Osteoblast (primary cell): ENCODE data around the gene BBX. TPM values are rescaled to one million over a fixed set of nuclear protein-coding genes. Genes with fewer than 3 reads are reported as not detected.

Experiments
- DNase-seq: peaks from one replicate; pipeline ENCODE4 v3.0.0; 2011; ENCODE audit warnings: low spot score, mixed read lengths; ENCODE audit not compliant: insufficient read length; ENCODE audit errors: missing footprints
- H2AFZ ChIP-seq: 2 replicates; pipeline ENCODE4 v1.6.0; 2011; ENCODE audit warnings: mild to moderate bottlenecking, low read length
- H3K27ac ChIP-seq: 2 replicates; pipeline ENCODE4 v1.5.1; 2011; ENCODE audit warnings: mild to moderate bottlenecking, low read depth, low read length, moderate library complexity
- H3K27me3 ChIP-seq: 2 replicates; pipeline ENCODE4 v1.6.0; 2012; ENCODE audit warnings: mild to moderate bottlenecking, control low read depth, inconsistent platforms, low read length, moderate library complexity; ENCODE audit not compliant: insufficient read depth
- H3K36me3 ChIP-seq: 2 replicates; pipeline ENCODE4 v1.5.1; 2011; ENCODE audit warnings: mild to moderate bottlenecking, low read length, control low read depth, moderate library complexity; ENCODE audit not compliant: insufficient read depth
- H3K4me1 ChIP-seq: 2 replicates; pipeline ENCODE4 v1.5.1; 2011; ENCODE audit warnings: mild to moderate bottlenecking, low read length, control low read depth, moderate library complexity; ENCODE audit not compliant: insufficient read depth
- H3K4me2 ChIP-seq: 2 replicates; pipeline ENCODE4 v1.6.0; 2011; ENCODE audit warnings: mild to moderate bottlenecking, low read length; ENCODE audit not compliant: insufficient read depth
- H3K4me3 ChIP-seq: fragments of 200-600 bp; sonication (generic); 3 replicates; pipeline ENCODE4 v1.5.1; 2012; ENCODE audit warnings: mild to moderate bottlenecking, low read length, inconsistent platforms; ENCODE audit not compliant: insufficient read depth
- H3K79me2 ChIP-seq: 2 replicates; pipeline ENCODE4 v1.6.0; 2012; ENCODE audit warnings: mild to moderate bottlenecking, low read length, control low read depth, inconsistent platforms; ENCODE audit not compliant: insufficient read depth
- H3K9me3 ChIP-seq: 2 replicates; pipeline ENCODE4 v1.5.1; 2011; ENCODE audit warnings: low read depth, low read length, control low read depth
- H4K20me1 ChIP-seq: 2 replicates; pipeline ENCODE4 v1.6.0; 2012; ENCODE audit warnings: mild to moderate bottlenecking, low read length, control low read depth; ENCODE audit not compliant: insufficient read depth
- CTCF ChIP-seq: IDR thresholded peaks from 2 replicates; pipeline ENCODE4 v1.5.1; 2011; ENCODE audit warnings: mild to moderate bottlenecking, low read depth, low read length, moderate library complexity; ENCODE audit errors: extremely low read depth
- total RNA-seq: library from RNA; depleted of rRNA; stranded (reverse); fragments of >200 nt; gene quantifications from 2 replicates; pipeline ENCODE4 v1.2.3, GENCODE V29; 2012

BBX gene
- total RNA-seq, 1 donor, result 66.6 TPM

GRCh38 chr3:107769882-107770281 is 247.1 kb downstream of the BBX start:
- Histone ChIP-seq H3K9me3 (no peaks in the 10 kb centered on the region), H4K20me1 (no peaks in the 10 kb centered on the region), H3K27me3 (no peaks in the 10 kb centered on the region), H3K27ac (no peak overlapping the region), H3K36me3 (peaks cover 10% of the 10 kb centered on the region), H3K4me1 (no peaks in the 10 kb centered on the region), H2AFZ (no peak overlapping the region), H3K4me3 (no peak overlapping the region), H3K4me2 (no peak overlapping the region), H3K79me2 (no peaks in the 10 kb centered on the region)
- no peak for DNase-seq
- no peak for TF ChIP-seq CTCF

- no peaks in the 10 kb centered on the region for H3K4me1 ChIP-seq
- no peaks in the 10 kb centered on the region for H4K20me1 ChIP-seq
- H3K36me3 ChIP-seq, result peaks cover 7% of the 10 kb centered on the region
- H2AFZ ChIP-seq, result no peak overlapping the region
- peak overlapping the region; percentile 25 for H3K4me2 ChIP-seq
- no peaks in the 10 kb centered on the region for H3K27me3 ChIP-seq
- no peaks in the 10 kb centered on the region for H3K9me3 ChIP-seq
- H3K27ac ChIP-seq, result no peak overlapping the region
- no peaks in the 10 kb centered on the region for H3K79me2 ChIP-seq
- peak; percentile 66 for DNase-seq
- no peak for TF ChIP-seq CTCF
- H3K4me3 ChIP-seq, result peak overlapping the region; percentile 5
These were observed 249.3 kb downstream of the BBX start for GRCh38 chr3:107772016-107772415.

GRCh38 chr3:107775974-107776373 is 253.2 kb downstream of the BBX start:
- Histone ChIP-seq H3K4me1 (no peaks in the 10 kb centered on the region), H3K27me3 (no peaks in the 10 kb centered on the region), H3K27ac (no peak overlapping the region), H3K4me3 (no peak overlapping the region), H3K9me3 (no peaks in the 10 kb centered on the region), H3K36me3 (peaks cover 7% of the 10 kb centered on the region), H2AFZ (no peak overlapping the region), H4K20me1 (no peaks in the 10 kb centered on the region), H3K4me2 (no peak overlapping the region), H3K79me2 (no peaks in the 10 kb centered on the region)
- no peak for DNase-seq
- no peak for TF ChIP-seq CTCF

GRCh38 chr3:107781253-107781652 is 258.5 kb downstream of the BBX start:
- no peaks in the 10 kb centered on the region for H3K27me3 ChIP-seq
- no peaks in the 10 kb centered on the region for H3K79me2 ChIP-seq
- DNase-seq, result no peak
- H3K27ac ChIP-seq, result no peak overlapping the region
- H3K36me3 ChIP-seq, result no peaks in the 10 kb centered on the region
- H4K20me1 ChIP-seq, result no peaks in the 10 kb centered on the region
- no peaks in the 10 kb centered on the region for H3K9me3 ChIP-seq
- H3K4me2 ChIP-seq, result no peak overlapping the region
- H3K4me3 ChIP-seq, result no peak overlapping the region
- no peak overlapping the region for H2AFZ ChIP-seq
- no peak for TF ChIP-seq CTCF
- H3K4me1 ChIP-seq, result no peaks in the 10 kb centered on the region
